GM12878 (cell line): Measurements from ENCODE around the gene NPR2. TPM values are rescaled to one million over a fixed set of nuclear protein-coding genes. Genes with fewer than 3 reads are reported as not detected.

Experiments used
- ATAC-seq: fragments of 200-7000 bp; cut with Tn5 transposase; 3 replicates; pipeline ENCODE4 v1.9.1; 2020; ENCODE audit warnings: mild to moderate bottlenecking, moderate library complexity
- BruUV-seq: library from RNA; stranded (reverse); fragments of 400-500 nt; replicated peaks from 2 replicates; lab custom pipeline; 2021; lab: Mats Ljungman, UMichigan
- CTCF ChIA-PET: fragments of 300-600 bp; sonication (Branson Sonifier 250); formaldehyde crosslinking; extraction: SDS; loops from one replicate; lab custom pipeline; 2021; ENCODE audit warnings: inconsistent platforms; lab: Yijun Ruan, JAX
- POLR2A ChIA-PET: fragments of 350-600 bp; formaldehyde crosslinking; extraction: SDS; loops from one replicate; lab custom pipeline; 2021; ENCODE audit warnings: inconsistent platforms; lab: Charles Lee
- RAD21 ChIA-PET: fragments of 300-600 bp; sonication (Branson Sonifier 250); formaldehyde crosslinking; loops from one replicate; lab custom pipeline; 2023; ENCODE audit warnings: antibody characterized with exemption; ENCODE audit not compliant: unreplicated experiment; lab: Charles Lee
- SMC1A ChIA-PET: fragments of 300-600 bp; sonication (Branson Sonifier 250); formaldehyde crosslinking; loops from one replicate; lab custom pipeline; 2023; ENCODE audit not compliant: unreplicated experiment, uncharacterized antibody; lab: Charles Lee
- DNase-seq: peaks from one replicate; pipeline ENCODE4 v3.0.0-alpha.2; 2011; ENCODE audit warnings: low read depth, low spot score
- FAIRE-seq: peaks from 3 replicates; lab custom pipeline; 2011; peaks lifted over from hg19 to GRCh38; lab: Jason Lieb, UNC
- H2AFZ ChIP-seq: 2 replicates; pipeline ENCODE4 v1.6.0; 2011; ENCODE audit warnings: low read depth, low read length, control low read depth; ENCODE audit not compliant: control insufficient read depth
- H3K27ac ChIP-seq: 2 replicates; pipeline ENCODE4 v1.5.1; 2011; ENCODE audit warnings: control low read depth; ENCODE audit not compliant: control insufficient read depth, insufficient read depth
- H3K27me3 ChIP-seq, 2 experiments: replicated peaks in 1 of 2; 2 replicates each; pipeline versions ENCODE4 v1.6.0 to v1.6.1; 2011; ENCODE audit warnings: low read length in 1 of 2; ENCODE audit not compliant: control insufficient read depth in 2 of 2, insufficient read depth in 2 of 2
- H3K36me3 ChIP-seq, 2 experiments: 2 replicates each; pipeline ENCODE4 v1.5.1; 2011; ENCODE audit warnings: low read length in 1 of 2; ENCODE audit not compliant: control insufficient read depth in 2 of 2, insufficient read depth in 2 of 2
- H3K4me1 ChIP-seq: 2 replicates; pipeline ENCODE4 v1.6.1; 2011; ENCODE audit warnings: mild to moderate bottlenecking, low read length, moderate library complexity, mixed read lengths; ENCODE audit not compliant: control insufficient read depth, insufficient read depth
- H3K4me2 ChIP-seq: 2 replicates; pipeline ENCODE4 v1.6.0; 2011; ENCODE audit warnings: control low read depth; ENCODE audit not compliant: control insufficient read depth, insufficient read depth
- H3K4me3 ChIP-seq: fragments of 200-600 bp; sonication (generic); 2 replicates; pipeline ENCODE4 v1.5.1; 2016
- H3K79me2 ChIP-seq: 2 replicates; pipeline ENCODE4 v1.6.0; 2011; ENCODE audit warnings: low read length; ENCODE audit not compliant: control insufficient read depth, insufficient read depth
- H3K9ac ChIP-seq: 2 replicates; pipeline ENCODE4 v1.8.0; 2011; ENCODE audit warnings: low read length, control low read depth, mixed read lengths; ENCODE audit not compliant: control insufficient read depth, insufficient read depth
- H3K9me3 ChIP-seq: replicated peaks from 3 replicates; pipeline ENCODE4 v1.5.1; 2011; ENCODE audit warnings: mild to moderate bottlenecking, low read length; ENCODE audit not compliant: control insufficient read depth, insufficient read depth
- H4K20me1 ChIP-seq: 2 replicates; pipeline ENCODE4 v1.6.0; 2011; ENCODE audit not compliant: control insufficient read depth, insufficient read depth
- CHD4 ChIP-seq: fragments of 200-600 bp; sonication (generic); IDR thresholded peaks from 2 replicates; pipeline ENCODE4 v1.6.1; 2016; ENCODE audit warnings: mild to moderate bottlenecking
- CREM ChIP-seq: IDR thresholded peaks from 2 replicates; pipeline ENCODE4 v1.6.1; 2014; ENCODE audit warnings: antibody characterized with exemption, low read depth
- EGR1 ChIP-seq, 2 experiments: IDR thresholded peaks; 1 replicate in 1 of 2; 2 replicates in 1 of 2; pipeline ENCODE4 v1.6.1; 2011 to 2012; ENCODE audit warnings: low read depth in 2 of 2, low read length in 2 of 2, borderline replicate concordance in 1 of 2, mild to moderate bottlenecking in 1 of 2, moderate library complexity in 1 of 2
- HCFC1 ChIP-seq: fragments of 150-350 bp; IDR thresholded peaks from 2 replicates; pipeline ENCODE4 v1.6.1; 2014; ENCODE audit warnings: low read length
- JUNB ChIP-seq: IDR thresholded peaks from 2 replicates; pipeline ENCODE4 v1.6.1; 2016; ENCODE audit warnings: antibody characterized with exemption, mild to moderate bottlenecking
- MTA2 ChIP-seq: fragments of 450-650 bp; IDR thresholded peaks from 2 replicates; pipeline ENCODE4 v1.6.1; 2016; ENCODE audit warnings: low read depth, mild to moderate bottlenecking, moderate library complexity
- POLR2AphosphoS5 ChIP-seq: IDR thresholded peaks from 2 replicates; pipeline ENCODE4 v1.6.1; 2011; ENCODE audit warnings: mild to moderate bottlenecking, low read length, inconsistent platforms
- RUNX3 ChIP-seq: IDR thresholded peaks from 2 replicates; pipeline ENCODE4 v1.6.1; 2012; ENCODE audit warnings: low read length, inconsistent platforms
- SMAD5 ChIP-seq: IDR thresholded peaks from 2 replicates; pipeline ENCODE4 v1.6.1; 2016; ENCODE audit warnings: antibody characterized with exemption, low read depth
- SUPT20H ChIP-seq: IDR thresholded peaks from 2 replicates; pipeline ENCODE4 v1.6.1; 2011; ENCODE audit warnings: low read depth, mild to moderate bottlenecking, low read length, moderate library complexity, borderline replicate concordance; ENCODE audit not compliant: control insufficient read depth
- YY1 ChIP-seq: IDR thresholded peaks from 2 replicates; pipeline ENCODE4 v1.6.1; 2011; ENCODE audit warnings: low read depth, mild to moderate bottlenecking, low read length
- WGBS: methylation state at CpG from one replicate; pipeline ENCODE4 v1.1.6; 2016; ENCODE audit warnings: low lambda C conversion rate; ENCODE audit not compliant: insufficient replicate concordance, insufficient coverage; ENCODE audit errors: missing lambda C conversion rate; 5-methylcytosine and 5-hydroxymethylcytosine counted together
- in situ Hi-C: fragments of 300-500 bp; cut with MboI; formaldehyde crosslinking; loops from 9 replicates; pipeline ENCODE4 v1.14.3; 2018; ENCODE audit warnings: mixed read lengths
- intact Hi-C: fragments of 100-400 bp; cut with micrococcal nuclease; formaldehyde crosslinking; loops from one replicate; pipeline ENCODE4 v1.14.2; 2022; ENCODE audit not compliant: unreplicated experiment
- polyA plus RNA-seq, 11 experiments: library from polyadenylated mRNA; depleted of rRNA in 4 of 11; unstranded in 6 of 11; stranded (reverse) in 5 of 11; fragments of >200 nt; fragmentation: Nextera tagmentation in 4 of 11; fragmentation: Illumina TruSeq in 1 of 11; extraction: Ambion mirVana in 4 of 11; extraction: Trizol in 1 of 11; gene quantifications; 1 replicate in 1 of 11; 2 replicates in 10 of 11; pipeline versions ENCODE4 v1.2.1 to v1.2.3, GENCODE V29; 2011 to 2016; ENCODE audit warnings: inconsistent platforms in 2 of 11, missing spikeins in 2 of 11, low read depth in 1 of 11
- total RNA-seq, 4 experiments: library from RNA; depleted of rRNA in 3 of 4; stranded (reverse); fragments of >200 nt in 3 of 4; fragmentation: Illumina TruSeq in 1 of 4; extraction: Trizol in 1 of 4; gene quantifications; 2 replicates each; pipeline versions ENCODE4 v1.2.1 to v1.2.3, GENCODE V29; 2013 to 2021
- TF ChIP-seq, protein P1 (sequence below): IDR thresholded peaks from 2 replicates; pipeline ENCODE4 v1.6.1; 2011; ENCODE audit warnings: borderline replicate concordance, low read depth, mild to moderate bottlenecking, moderate library complexity, mixed read lengths, low read length; ENCODE audit not compliant: insufficient read depth; ENCODE audit errors: extremely low read length
- TF ChIP-seq, protein P2 (sequence below): IDR thresholded peaks from 2 replicates; pipeline ENCODE4 v1.6.1; 2012; ENCODE audit warnings: low read depth, low read length, improper control_type of control experiment
- TF ChIP-seq, protein P3 (sequence below): fragments of 450-650 bp; IDR thresholded peaks from 2 replicates; pipeline ENCODE4 v1.6.1; 2017; ENCODE audit warnings: mild to moderate bottlenecking, low read depth, inconsistent platforms; ENCODE audit not compliant: poor library complexity, severe bottlenecking
- TF ChIP-seq, protein P4 (sequence below): fragments of 450-650 bp; IDR thresholded peaks from 2 replicates; pipeline ENCODE4 v1.6.1; 2017; ENCODE audit warnings: mild to moderate bottlenecking, moderate library complexity

NPR2 gene
- total and polyA plus RNA-seq, 10 of the 15 experiments (the other 5 are each of a cell fraction or from before 2014, with no cell fraction given) = 2.0 to 20.9 (median 6.8) TPM

DNA sequence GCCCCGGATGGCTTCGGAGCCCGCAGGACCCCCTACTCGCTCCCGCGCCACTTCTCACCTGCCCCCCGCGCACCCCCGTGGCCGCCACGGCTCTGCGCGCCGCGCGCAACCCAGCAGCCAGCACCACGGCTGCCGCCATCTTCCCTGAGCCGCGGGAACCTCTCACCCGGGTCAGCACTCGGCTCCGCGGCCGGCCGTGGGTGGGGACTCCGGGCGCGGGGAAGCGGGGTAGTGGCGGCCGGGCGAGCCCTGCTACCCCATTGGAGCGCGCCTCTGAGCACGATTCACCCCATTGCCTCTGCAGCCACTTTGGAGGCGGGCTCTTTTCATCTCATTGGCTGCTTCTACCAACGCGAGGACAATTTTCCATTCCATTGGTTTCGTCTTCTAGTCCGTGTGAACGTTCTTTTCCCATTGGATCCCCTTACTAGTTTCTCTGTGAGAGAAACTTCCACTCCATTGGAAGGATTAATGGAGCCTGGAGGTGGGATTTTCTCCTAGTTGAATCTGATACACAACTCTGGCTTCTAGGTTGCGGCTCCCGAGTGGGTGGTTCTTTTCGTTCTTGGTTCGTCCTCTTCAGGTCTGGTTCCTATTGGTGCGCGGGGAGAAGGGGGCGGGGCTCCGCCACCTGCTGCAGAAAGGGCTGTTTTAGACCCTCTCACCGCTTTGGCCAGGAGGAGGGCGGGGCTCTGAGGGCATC, 23.6 kb downstream of the NPR2 start, which contains the start of gene HINT2:
Gene HINT2 (minus strand): TSS at position 202 of the 703 bp plus-strand sequence. CDS start 63 bp downstream, at position 139.
- SMC1A ChIA-PET = interaction anchor here (0.8 to 3.9 kb wide), 8 partner anchors 12 to 169 kb away, joined by 3 to 26 read pairs (median 4); partner anchors contain the start of genes ARHGEF39, CCDC107, FAM221B and RMRP
- POLR2A ChIA-PET = interaction anchor here (0.6 to 2.4 kb wide), 20 partner anchors 11 to 198 kb away, joined by 3 to 10 read pairs (median 5); partner anchors contain the start of genes ARHGEF39, CCDC107, CREB3 and FAM221B
- H3K36me3 ChIP-seq = peaks cover 0 to 1% of the 10 kb centered on the region in 2 experiments; a peak in 1 of 4 replicates
- H2AFZ ChIP-seq = peak within 1 kb of the TSS; percentile 87
- CTCF ChIA-PET = interaction anchor here (0.8 to 4.8 kb wide), 22 partner anchors 10 to 375 kb away, joined by 3 to 51 read pairs (median 6); partner anchors contain the start of genes CLTA, CREB3, FAM221B and GBA2
- H3K79me2 ChIP-seq = peaks cover 3% of the 10 kb centered on the region
- peak within 1 kb of the TSS; percentile 88 for H3K4me2 ChIP-seq
- DNase-seq (peak; percentile 95), FAIRE-seq (peak; percentile 83), ATAC-seq (peak; percentile 92)
- H3K9me3 ChIP-seq = no peaks in the 10 kb centered on the region
- intact Hi-C loops = loop anchor here (1.0 to 10.0 kb wide), 5 partner anchors 24 to 700 kb away; partner anchors contain the start of genes ATOSB, CREB3, NPR2 and TESK1
- H3K27me3 ChIP-seq = no peaks in the 10 kb centered on the region; a peak in 1 of 4 replicates
- H3K4me3 ChIP-seq = peak within 1 kb of the TSS; percentile 79
- H4K20me1 ChIP-seq = no peaks in the 10 kb centered on the region
- 2% methylated on average over 48 of the region's 52 CpGs for WGBS
- peak within 1 kb of the TSS; percentile 82 for H3K9ac ChIP-seq
- peak within 1 kb of the TSS; percentile 75 for H3K27ac ChIP-seq
- peaks cover 33% of the 10 kb centered on the region for H3K4me1 ChIP-seq
- RAD21 ChIA-PET = interaction anchor here (0.7 to 1.9 kb wide), 11 partner anchors 11 to 168 kb away, joined by 3 to 9 read pairs (median 4); no protein-coding TSS in a partner anchor
- in situ Hi-C loops = loop anchor here (10.0 kb wide), 1 partner anchor 710 kb away; the partner anchor contains the start of gene STOML2
- BruUV-seq = no TSS peak
- TF ChIP-seq SUPT20H (no peak), MTA2 (no peak), CREM (no peak), EGR1 (IDR thresholded peaks at IDR 0.05; ENCODE audit: borderline replicate concordance in 1 of 2, low read depth in 2 of 2, low read length in 2 of 2) (peak in 1 of 2 experiments; percentile 72; a peak in 1 of 3 replicates), CHD4 (no peak), RUNX3 (0 out of 2 replicates have a peak, but pooled peaks have one; percentile 39), YY1 (peak; percentile 95), POLR2AphosphoS5 (peak; percentile 85), SMAD5 (0 out of 2 replicates have a peak, but pooled peaks have one; percentile 71), HCFC1 (no peak), JUNB (no peak)
- TF ChIP-seq, protein P1, sequence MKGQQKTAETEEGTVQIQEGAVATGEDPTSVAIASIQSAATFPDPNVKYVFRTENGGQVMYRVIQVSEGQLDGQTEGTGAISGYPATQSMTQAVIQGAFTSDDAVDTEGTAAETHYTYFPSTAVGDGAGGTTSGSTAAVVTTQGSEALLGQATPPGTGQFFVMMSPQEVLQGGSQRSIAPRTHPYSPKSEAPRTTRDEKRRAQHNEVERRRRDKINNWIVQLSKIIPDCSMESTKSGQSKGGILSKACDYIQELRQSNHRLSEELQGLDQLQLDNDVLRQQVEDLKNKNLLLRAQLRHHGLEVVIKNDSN = no peak
- TF ChIP-seq, protein P2, sequence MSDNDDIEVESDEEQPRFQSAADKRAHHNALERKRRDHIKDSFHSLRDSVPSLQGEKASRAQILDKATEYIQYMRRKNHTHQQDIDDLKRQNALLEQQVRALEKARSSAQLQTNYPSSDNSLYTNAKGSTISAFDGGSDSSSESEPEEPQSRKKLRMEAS = no peak
- TF ChIP-seq, protein P3, sequence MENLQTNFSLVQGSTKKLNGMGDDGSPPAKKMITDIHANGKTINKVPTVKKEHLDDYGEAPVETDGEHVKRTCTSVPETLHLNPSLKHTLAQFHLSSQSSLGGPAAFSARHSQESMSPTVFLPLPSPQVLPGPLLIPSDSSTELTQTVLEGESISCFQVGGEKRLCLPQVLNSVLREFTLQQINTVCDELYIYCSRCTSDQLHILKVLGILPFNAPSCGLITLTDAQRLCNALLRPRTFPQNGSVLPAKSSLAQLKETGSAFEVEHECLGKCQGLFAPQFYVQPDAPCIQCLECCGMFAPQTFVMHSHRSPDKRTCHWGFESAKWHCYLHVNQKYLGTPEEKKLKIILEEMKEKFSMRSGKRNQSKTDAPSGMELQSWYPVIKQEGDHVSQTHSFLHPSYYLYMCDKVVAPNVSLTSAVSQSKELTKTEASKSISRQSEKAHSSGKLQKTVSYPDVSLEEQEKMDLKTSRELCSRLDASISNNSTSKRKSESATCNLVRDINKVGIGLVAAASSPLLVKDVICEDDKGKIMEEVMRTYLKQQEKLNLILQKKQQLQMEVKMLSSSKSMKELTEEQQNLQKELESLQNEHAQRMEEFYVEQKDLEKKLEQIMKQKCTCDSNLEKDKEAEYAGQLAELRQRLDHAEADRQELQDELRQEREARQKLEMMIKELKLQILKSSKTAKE = peak; percentile 67
- TF ChIP-seq, protein P4, sequence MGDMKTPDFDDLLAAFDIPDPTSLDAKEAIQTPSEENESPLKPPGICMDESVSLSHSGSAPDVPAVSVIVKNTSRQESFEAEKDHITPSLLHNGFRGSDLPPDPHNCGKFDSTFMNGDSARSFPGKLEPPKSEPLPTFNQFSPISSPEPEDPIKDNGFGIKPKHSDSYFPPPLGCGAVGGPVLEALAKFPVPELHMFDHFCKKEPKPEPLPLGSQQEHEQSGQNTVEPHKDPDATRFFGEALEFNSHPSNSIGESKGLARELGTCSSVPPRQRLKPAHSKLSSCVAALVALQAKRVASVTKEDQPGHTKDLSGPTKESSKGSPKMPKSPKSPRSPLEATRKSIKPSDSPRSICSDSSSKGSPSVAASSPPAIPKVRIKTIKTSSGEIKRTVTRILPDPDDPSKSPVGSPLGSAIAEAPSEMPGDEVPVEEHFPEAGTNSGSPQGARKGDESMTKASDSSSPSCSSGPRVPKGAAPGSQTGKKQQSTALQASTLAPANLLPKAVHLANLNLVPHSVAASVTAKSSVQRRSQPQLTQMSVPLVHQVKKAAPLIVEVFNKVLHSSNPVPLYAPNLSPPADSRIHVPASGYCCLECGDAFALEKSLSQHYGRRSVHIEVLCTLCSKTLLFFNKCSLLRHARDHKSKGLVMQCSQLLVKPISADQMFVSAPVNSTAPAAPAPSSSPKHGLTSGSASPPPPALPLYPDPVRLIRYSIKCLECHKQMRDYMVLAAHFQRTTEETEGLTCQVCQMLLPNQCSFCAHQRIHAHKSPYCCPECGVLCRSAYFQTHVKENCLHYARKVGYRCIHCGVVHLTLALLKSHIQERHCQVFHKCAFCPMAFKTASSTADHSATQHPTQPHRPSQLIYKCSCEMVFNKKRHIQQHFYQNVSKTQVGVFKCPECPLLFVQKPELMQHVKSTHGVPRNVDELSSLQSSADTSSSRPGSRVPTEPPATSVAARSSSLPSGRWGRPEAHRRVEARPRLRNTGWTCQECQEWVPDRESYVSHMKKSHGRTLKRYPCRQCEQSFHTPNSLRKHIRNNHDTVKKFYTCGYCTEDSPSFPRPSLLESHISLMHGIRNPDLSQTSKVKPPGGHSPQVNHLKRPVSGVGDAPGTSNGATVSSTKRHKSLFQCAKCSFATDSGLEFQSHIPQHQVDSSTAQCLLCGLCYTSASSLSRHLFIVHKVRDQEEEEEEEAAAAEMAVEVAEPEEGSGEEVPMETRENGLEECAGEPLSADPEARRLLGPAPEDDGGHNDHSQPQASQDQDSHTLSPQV = no peak
